Activated CD8-positive, alpha-beta memory T cell treated with anti-CD3 and anti-CD28 coated beads, Interleukin-2, amount 50 U/mL, for 1 hour (primary cell): ENCODE data around the gene POU6F1.
"Not testable (repeated sequence)": the region's sequence is repeated elsewhere in the genome, so short reads cannot be mapped to it uniquely, and the experiment has no call there.

Experiments
- DNase-seq: peaks from one replicate; pipeline ENCODE4 v3.0.0-alpha.2; 2020; ENCODE audit errors: extremely low read depth

POU6F1 gene, protein sequence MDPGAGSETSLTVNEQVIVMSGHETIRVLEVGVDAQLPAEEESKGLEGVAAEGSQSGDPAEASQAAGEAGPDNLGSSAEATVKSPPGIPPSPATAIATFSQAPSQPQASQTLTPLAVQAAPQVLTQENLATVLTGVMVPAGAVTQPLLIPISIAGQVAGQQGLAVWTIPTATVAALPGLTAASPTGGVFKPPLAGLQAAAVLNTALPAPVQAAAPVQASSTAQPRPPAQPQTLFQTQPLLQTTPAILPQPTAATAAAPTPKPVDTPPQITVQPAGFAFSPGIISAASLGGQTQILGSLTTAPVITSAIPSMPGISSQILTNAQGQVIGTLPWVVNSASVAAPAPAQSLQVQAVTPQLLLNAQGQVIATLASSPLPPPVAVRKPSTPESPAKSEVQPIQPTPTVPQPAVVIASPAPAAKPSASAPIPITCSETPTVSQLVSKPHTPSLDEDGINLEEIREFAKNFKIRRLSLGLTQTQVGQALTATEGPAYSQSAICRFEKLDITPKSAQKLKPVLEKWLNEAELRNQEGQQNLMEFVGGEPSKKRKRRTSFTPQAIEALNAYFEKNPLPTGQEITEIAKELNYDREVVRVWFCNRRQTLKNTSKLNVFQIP

DNA sequence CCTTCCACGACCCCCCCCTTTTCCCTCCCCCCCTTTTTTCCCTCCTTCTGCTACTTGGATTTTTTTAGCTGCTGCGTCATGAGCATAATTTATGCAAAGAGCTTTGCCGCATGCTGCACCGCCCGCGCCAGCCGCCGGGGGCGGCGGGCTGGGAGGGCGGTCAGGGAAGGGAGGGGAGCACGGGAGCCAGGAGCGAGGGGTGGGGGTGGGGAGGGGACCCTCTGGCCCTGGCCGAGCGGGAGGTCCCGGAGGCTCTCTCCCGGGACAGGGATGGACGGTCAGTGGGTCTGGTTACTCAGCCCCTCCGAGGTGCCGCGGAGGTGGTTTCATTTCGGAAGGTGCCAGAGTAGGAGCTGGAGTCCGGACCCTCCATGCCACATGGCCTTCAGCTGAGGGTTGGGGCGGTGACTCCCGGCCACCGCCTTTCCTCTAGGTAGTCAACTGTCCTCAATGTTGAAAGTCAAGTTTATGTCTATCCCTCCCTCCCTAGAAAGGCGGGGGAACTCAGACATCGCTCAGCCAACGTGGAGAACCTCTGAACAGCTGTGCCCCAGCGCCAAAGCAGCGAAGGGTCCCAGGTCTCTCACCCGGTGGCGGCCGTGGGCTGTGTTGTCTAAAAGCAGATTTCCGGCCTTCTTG, at the start of gene POU6F1:
Gene POU6F1 (minus strand): TSS at position 95 of the 639 bp plus-strand sequence. CDS start 11,226 bp downstream, outside the sequence.
- DNase-seq: peak; percentile 36

DNA sequence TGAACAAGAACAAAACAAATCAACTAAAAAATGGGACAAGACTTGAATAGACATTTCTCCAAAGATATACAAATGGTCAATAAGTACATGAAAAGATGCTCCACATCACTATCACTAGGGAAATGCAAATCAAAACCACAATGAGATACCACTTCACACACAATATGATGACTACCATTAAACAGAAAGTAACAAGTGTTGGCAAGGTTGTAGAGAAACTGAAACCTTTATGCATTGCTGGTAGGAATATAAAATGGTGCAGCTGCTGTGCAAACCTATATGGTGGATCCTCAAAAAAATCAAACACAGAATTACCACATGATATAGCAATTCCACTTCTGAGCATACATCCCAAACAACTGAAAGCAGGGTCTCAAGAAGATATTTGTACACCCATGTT, 47.2 kb upstream of the POU6F1 start:
- no peak for DNase-seq

DNA sequence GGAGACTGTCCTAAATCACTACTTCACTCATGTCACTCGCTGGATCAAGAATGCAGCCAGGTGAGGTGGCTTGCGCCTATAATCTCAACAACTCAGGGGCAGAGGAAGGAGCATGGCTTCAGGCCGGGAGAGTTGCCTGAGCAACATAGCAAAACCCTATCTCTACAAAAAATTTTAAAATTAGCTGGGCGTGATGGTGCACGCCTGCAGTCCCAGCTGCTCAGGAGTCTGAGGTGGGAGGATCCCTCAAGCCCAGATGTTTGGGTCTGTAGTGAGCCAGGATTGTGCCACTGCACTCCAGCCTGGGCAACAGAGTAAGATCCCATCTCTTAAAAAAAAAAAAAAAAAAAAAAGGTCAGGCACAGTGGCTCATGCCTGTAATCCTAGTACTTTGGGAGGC, 46.4 kb upstream of the POU6F1 start:
- no peak for DNase-seq

DNA sequence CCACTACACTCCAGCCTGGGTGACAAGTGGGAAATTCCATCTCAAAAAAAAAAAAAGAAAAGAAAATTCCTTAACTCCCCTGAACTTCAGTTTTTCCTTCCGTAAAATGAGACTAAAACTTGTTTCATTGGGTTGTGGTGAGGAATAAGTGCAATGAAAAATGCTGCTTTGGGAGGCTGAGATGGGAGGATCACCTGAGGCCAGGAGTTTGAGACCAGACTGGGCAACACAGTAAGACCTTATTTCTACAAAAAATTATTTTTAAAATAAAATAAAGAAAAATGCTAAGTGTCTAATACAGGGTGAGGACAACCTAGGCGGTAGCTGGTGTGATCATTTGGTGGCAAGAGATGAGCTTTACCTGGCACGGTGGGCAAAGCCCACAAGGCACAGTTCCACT, 45.5 kb upstream of the POU6F1 start:
- DNase-seq: no peak

DNA sequence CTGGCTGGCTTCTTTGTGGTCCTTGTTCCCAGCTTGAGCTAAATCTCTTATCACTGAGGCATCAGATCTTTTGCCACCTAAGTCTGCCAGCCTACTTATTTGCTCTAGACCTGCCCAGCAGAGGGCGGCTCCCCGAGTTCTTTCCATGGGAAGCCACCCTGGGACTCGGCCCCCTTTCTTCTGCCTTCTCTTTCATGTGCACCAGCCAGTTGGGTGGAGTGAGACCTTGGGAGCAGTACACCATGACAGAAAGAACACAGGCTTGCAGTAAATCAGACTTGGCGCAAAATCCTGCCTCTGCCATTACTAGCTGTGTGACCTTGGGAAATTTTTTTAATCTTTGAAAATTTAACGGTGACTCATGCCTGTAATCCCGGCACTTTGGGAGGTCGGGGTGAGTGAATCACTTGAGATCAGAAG, 44.9 kb upstream of the POU6F1 start:
- no peak for DNase-seq

DNA sequence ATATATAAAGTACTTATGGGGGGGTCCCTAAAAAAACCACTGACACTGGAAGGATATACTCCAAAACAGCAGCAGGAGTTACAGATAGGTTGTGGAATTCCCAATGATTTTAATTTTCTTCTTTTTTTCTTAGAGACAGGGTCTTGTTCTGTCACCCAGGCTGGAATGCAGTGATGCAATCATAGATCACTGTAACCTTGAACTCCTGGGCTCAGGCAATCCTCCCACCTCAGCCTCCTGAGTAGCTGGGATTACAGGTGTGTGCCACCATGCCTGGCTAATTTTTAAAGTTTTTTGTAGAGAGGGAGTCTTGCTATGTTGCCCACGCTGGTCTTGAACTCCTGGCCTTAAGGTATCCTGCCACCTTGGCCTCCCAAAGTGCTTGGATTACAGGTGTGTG, 41.7 kb upstream of the POU6F1 start:
- DNase-seq: not testable (repeated sequence)

DNA sequence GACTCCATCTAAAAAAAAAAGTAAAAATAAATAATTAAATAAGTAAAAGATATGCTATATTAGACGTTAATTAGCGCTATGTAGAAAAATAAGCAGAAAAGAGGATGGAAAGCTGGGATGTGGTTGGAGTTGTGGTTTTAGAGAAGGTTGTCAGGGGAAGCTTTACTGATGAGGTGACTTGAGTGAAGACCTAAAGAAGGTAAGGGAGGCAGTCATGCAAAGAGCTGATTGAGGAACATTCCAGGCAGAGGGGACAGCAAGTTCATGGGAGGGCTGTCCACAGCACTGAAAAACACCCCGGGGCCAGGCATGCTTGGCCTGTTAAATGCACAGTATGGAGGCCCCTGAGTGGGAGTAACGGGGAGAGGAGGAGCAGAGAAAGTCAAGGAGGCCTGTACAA, 36.7 kb upstream of the POU6F1 start:
- DNase-seq: no peak

DNA sequence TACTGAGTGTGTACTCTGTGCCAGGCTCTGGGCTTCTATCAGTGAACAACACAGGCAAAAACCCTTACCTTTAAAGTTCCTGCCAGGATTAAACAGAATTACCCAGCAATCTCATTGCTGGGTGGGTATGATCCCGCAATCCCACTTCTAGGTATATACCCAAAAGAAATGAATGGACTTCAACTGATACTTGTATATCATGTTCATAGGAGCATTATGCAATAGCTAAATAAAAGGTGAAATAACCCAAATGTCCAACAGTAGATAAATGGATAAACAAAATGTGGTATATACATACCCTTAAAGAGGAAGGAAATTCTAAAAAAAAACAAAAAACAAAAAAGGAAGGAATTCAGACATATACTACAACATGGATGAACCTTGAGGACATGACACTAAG, 35.4 kb upstream of the POU6F1 start:
- DNase-seq: no peak

DNA sequence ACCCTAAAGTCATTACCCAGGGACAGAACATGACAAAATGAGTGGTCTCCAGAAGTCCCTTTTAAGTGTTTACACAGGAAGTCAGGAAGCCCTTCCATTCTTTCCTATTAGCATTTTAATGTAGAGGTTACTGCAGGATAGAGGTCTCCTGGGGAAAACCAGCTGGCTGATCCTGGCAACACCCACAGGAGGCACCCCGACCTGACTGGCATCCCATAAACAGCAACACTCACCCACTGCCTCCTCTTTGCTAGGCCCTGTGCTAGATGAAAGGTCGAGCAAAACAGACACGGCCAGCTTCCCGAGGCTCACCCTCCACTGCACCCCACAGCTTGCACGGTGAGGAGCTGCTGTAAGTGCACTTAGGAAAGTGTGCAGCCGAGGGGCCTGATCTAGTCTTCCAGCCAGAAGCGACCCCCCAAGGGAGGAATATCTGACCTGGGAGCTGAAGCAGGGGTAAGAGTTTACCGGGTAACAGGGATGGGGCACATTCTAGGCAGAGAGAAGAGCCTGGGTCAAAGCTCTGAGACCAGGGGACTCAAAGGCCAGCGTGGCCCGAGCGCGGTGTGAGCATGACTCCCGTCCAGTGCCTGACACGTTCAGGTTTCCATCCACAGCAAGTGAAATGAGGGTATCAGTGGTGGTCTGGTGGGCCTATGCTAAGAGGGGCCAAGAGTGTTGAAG, 29.8 kb upstream of the POU6F1 start:
- no peak for DNase-seq

DNA sequence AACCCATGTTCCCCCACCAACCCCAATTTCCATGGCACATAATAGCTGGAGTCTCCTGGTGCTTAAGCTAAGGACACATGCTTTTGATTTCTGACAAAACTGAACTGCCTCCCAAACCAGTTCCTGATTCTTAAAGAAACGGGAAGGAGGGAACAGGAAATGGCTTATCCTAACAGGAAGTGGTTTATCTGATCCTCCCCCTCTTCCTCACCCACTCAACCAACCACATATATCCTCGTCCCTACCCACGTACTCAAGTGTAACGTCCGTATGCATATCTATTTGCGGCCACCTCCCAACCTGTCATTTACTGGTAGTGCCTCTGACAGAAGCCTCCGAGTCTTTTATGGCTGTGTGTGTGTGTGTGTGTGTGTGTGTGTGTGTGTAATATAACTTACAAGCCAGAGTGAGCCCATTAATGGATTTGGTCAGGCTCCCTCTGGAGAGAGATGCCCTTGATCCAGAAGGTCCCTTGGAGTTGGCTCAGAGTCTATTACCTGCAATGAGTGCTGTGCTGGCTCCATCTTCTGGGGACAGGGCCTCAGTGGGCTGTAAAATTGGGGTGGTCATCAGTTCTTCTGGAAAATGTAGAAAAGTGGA, 28.5 kb upstream of the POU6F1 start:
- no peak for DNase-seq

DNA sequence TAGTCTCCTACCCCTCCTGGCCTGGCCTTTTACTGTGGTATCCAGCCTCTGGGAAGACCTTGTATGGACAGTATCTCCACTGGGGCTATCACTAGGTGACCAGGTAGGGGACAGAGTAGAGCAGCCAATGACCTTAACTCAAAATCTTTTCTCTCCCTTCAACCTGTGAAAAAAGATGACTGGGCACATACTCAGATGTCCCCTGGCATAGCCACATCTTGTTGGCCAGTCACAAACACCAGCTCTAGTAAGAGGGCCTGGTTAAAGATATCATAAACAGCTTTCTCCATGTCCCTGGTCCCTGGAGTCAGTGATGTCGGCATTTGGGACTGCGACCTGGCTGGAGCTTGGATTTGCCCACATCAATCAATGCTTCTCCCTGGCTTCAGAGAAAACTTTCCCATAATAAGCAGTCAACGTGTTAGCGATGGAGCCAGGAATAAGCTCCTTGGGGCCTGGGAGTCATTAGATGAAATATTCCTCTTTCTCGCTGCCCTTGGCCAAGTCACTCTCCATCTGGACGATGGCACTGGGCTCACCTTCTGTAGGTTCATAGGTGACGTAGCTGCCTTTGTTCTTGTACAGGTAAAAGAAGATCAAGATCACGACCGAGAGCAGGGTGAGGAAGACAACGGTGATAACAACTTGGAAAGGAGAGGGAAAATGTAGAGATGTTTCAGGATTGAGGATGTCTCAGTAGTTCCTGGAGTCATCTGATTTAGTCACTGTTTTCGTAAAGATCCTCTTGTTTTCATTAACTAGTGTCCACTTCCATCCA, 27.8 kb upstream of the POU6F1 start:
- DNase-seq: no peak

DNA sequence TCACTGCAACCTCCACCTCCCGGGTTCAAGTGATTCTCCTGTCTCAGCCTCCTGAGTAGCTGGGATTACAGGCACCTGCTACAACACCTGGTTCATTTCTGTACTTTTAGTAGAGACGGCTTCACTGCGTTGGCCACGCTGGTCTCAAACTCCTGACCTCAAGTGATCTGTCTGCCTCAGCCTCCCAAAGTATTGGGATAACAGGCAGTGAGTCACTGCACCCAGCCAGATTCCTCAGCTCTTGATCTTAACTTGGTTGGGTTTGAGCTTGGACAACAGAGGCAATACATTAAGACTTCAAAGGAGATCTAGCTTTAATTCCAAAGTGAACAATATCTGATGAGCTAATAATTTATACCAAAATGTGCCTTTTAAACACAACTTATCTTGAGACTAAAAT, 26.4 kb upstream of the POU6F1 start:
- no peak for DNase-seq

DNA sequence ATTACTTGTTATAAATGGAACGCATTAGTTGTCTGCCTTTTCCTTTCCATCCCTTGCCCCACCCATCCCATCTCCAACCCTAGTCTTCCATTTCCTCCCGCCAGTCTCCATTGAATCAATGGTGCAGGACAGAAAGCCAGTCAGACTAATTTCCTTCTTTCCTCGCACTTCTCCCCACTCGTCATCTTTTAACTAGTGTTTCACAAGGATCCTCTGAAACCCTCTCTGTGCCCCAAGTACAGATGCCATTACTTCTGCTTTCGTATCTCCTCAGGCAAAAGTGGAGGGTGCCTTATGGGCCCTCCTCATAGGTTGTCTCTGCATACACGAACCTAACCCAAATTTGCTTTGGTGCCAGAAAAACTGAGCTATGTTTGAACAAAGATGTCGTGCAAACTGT, 25.0 kb upstream of the POU6F1 start:
- DNase-seq: no peak

DNA sequence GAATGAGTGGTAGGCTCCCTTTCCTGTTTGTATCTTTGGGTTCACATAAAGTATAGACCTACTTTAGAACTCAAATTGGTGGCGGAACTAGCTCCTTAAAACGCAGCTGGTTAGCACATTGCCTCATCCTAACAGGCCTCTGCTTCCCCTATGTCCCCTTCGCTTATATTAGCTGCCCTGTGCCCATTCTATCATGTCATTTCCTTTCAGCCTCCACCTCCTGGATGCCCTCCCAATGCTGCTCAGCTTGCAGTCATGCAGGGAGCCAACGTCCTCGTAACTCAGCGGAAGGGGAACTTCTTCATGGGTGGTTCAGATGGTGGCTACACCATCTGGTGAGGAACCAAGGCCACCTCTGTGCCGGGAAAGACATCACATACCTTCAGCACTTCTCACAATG, 24.3 kb upstream of the POU6F1 start:
- DNase-seq: no peak

DNA sequence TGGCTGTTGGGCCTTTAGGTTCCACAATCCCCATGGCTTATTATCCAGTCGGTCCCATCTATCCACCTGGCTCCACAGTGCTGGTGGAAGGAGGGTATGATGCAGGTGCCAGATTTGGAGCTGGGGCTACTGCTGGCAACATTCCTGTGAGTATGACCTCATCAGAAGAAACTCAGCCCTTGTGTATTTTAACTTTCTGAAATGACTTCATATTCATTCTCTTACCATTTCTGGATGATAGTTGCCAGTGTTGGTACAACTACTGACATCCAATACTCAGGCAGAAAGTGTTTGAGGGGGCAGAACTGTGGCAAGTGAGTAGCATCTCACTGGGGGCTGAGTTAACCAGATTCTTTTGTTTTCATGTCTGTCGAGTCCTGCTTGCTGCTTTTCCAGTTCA, 23.1 kb upstream of the POU6F1 start:
- DNase-seq: no peak

DNA sequence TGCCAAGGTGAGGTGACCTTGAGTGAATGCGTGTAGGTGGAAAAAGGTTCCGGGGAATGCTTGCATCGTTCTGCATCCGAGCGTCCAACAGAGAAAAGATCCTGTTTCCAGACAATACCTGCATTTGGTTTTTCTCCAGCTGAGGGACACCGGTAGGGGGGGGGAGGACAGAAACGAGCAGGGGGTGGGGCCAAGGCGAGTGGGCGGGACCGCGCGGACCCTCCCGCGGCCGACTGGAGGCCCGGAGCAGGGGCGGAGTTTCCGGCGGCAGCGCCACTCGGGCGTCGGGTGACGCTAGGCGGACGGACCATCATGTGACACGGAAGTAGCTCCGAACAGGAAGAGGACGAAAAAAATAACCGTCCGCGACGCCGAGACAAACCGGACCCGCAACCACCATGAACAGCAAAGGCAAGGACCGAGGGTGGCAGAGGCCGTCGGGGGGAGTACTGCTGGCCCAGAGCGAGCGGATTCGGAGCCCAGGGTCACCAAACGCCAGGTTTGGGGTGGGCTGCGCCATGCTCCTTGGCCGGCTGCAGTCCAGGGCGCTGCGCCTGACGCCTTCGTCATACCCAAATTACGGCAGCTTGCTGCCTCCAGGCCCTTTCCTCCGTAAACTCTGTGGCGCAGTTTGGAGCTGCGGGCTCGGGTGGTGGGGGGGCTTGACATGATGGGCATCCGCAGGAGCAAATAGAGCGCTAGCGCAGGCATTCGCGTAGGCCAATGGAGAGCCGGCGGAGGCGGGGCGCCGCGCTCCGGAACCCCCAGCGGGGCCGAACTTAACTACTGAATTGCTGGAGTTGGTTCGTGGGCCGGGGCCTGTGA, 20.9 kb upstream of the POU6F1 start, which contains the start of gene DAZAP2:
Gene DAZAP2 (plus strand): TSS at position 317 of the 825 bp plus-strand sequence. CDS start 82 bp downstream, at position 399.
- DNase-seq: peak; percentile 82

DNA sequence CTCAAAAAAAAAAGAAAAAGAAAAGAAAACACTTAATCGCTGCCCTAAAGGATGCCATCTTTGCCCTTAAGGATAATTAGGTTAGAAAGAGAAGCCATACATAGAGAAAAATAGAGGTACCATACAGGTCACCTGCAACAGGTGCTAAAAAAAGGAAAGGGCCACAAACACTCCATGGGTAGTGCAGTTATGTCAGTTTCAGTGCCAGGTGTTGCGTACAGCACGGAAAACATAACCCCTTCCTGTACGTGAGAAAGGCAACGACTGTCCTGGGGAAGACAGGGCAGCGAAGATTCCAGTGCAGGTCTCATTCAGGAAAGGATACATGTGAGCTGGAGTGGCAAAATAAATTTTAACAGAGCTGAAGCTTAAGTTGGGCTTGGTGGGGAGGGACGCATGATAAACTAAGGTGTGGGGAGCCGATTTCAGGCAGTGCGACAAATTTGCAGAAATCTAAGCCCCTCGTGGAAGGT, 20.2 kb upstream of the POU6F1 start:
- DNase-seq: no peak

DNA sequence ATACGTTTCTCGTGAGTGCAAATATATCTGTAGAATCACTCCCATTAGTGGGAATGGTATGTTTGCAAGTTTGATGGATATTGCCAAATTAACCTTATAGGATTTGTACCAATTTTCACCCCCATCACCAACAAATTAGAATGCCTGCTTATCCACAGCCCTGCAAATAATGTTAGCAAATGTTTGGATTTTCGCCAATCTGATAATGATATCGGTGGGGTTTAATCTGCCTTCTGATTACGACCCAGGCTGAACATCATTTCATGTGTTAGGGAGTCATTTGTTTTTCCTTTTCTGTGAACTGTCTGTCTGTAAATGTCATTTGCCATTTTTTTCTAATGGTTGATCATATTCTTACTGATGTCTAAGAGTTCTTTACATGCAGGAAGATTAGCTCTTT, 16.7 kb upstream of the POU6F1 start:
- DNase-seq: no peak

DNA sequence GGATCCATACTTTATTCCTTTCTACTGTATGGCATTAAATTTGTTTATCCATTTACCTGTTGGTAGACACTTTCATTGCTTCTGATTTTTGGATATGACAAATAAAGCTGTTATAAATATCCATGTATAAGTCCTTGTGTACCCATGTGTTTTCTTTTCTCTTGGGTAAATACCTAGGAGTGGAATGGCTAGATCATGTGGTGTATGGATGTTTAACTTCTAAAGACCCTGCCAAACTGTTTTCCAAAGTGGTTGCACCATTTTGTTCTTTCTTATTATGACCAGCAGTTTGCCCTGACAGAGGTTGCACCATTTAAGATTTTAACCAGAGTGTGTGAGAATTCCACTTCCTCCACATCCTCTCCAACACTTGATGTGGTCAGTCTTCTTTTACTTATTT, 14.8 kb upstream of the POU6F1 start:
- no peak for DNase-seq
